ENCODE data around the gene DHRS7. TPM values are rescaled to one million over a fixed set of nuclear protein-coding genes. Genes with fewer than 3 reads are reported as not detected.

DHRS7 gene
- 139 TPM for total RNA-seq

GRCh38 chr14:60164712-60165546 is at the start of gene DHRS7:
DHRS7 (minus strand) TSS chr14:60165398; CDS start chr14:60165309, 89 bp downstream.
- H3K36me3 ChIP-seq (ENCODE audit: control insufficient read depth in 3 of 3, insufficient read depth in 3 of 3, low read length in 3 of 3): peaks cover 0 to 2% (median 0%) of the 10 kb centered on the region in 3 donors
- H3K4me1 ChIP-seq (ENCODE audit: control insufficient read depth in 3 of 3, insufficient read depth in 3 of 3, low read length in 3 of 3): peaks cover 20 to 40% (median 20%) of the 10 kb centered on the region in 3 donors
- H3K9ac ChIP-seq (ENCODE audit: low read depth in 1 of 3, low read length in 3 of 3): peak within 1 kb of the TSS; percentile 98 to 99 (median 99)
- H3K27ac ChIP-seq (ENCODE audit: low read depth, low read length): peak within 1 kb of the TSS; percentile 99
- peak within 1 kb of the TSS; percentile 96 to 98 (median 96) for H3K4me3 ChIP-seq (ENCODE audit: low read length in 3 of 3)
- no peaks in the 10 kb centered on the region for H3K9me3 ChIP-seq (ENCODE audit: control insufficient read depth in 3 of 3, low read length in 3 of 3)
- no peaks in the 10 kb centered on the region for H3K27me3 ChIP-seq (ENCODE audit: control insufficient read depth in 3 of 3, insufficient read depth in 3 of 3, low read length in 3 of 3)

GRCh38 chr14:60214415-60215126 is 49.4 kb upstream of the DHRS7 start:
- Histone ChIP-seq H3K9ac (ENCODE audit: low read depth in 1 of 3, low read length in 3 of 3) (no peak overlapping the region), H3K27ac (ENCODE audit: low read depth, low read length) (peak overlapping the region; percentile 3), H3K4me1 (ENCODE audit: control insufficient read depth in 3 of 3, insufficient read depth in 3 of 3, low read length in 3 of 3) (peaks cover 18 to 30% (median 25%) of the 10 kb centered on the region in 3 donors), H3K9me3 (ENCODE audit: control insufficient read depth in 3 of 3, low read length in 3 of 3) (no peaks in the 10 kb centered on the region), H3K36me3 (ENCODE audit: control insufficient read depth in 3 of 3, insufficient read depth in 3 of 3, low read length in 3 of 3) (no peaks in the 10 kb centered on the region), H3K4me3 (ENCODE audit: low read length in 3 of 3) (no peak overlapping the region), H3K27me3 (ENCODE audit: control insufficient read depth in 3 of 3, insufficient read depth in 3 of 3, low read length in 3 of 3) (no peaks in the 10 kb centered on the region)

- no peak overlapping the region for H3K27ac ChIP-seq (ENCODE audit: low read depth, low read length)
- H3K9ac ChIP-seq (ENCODE audit: low read depth in 1 of 3, low read length in 3 of 3): no peak overlapping the region
- H3K36me3 ChIP-seq (ENCODE audit: control insufficient read depth in 3 of 3, insufficient read depth in 3 of 3, low read length in 3 of 3): no peaks in the 10 kb centered on the region
- no peak overlapping the region for H3K4me3 ChIP-seq (ENCODE audit: low read length in 3 of 3)
- H3K27me3 ChIP-seq (ENCODE audit: control insufficient read depth in 3 of 3, insufficient read depth in 3 of 3, low read length in 3 of 3): no peaks in the 10 kb centered on the region
- peaks cover 18 to 30% (median 25%) of the 10 kb centered on the region in 3 donors for H3K4me1 ChIP-seq (ENCODE audit: control insufficient read depth in 3 of 3, insufficient read depth in 3 of 3, low read length in 3 of 3)
- H3K9me3 ChIP-seq (ENCODE audit: control insufficient read depth in 3 of 3, low read length in 3 of 3): no peaks in the 10 kb centered on the region
Measured at GRCh38 chr14:60214003-60214402, 48.8 kb upstream of the DHRS7 start.

GRCh38 chr14:60212503-60213371 is 47.5 kb upstream of the DHRS7 start:
- Histone ChIP-seq H3K4me1 (ENCODE audit: control insufficient read depth in 3 of 3, insufficient read depth in 3 of 3, low read length in 3 of 3) (peaks cover 12 to 24% (median 20%) of the 10 kb centered on the region in 3 donors), H3K9ac (ENCODE audit: low read depth in 1 of 3, low read length in 3 of 3) (no peak overlapping the region), H3K27me3 (ENCODE audit: control insufficient read depth in 3 of 3, insufficient read depth in 3 of 3, low read length in 3 of 3) (no peaks in the 10 kb centered on the region), H3K4me3 (ENCODE audit: low read length in 3 of 3) (no peak overlapping the region), H3K9me3 (ENCODE audit: control insufficient read depth in 3 of 3, low read length in 3 of 3) (no peaks in the 10 kb centered on the region), H3K36me3 (ENCODE audit: control insufficient read depth in 3 of 3, insufficient read depth in 3 of 3, low read length in 3 of 3) (no peaks in the 10 kb centered on the region), H3K27ac (ENCODE audit: low read depth, low read length) (no peak overlapping the region)

GRCh38 chr14:60211153-60211552 is 46.0 kb upstream of the DHRS7 start:
- H3K4me3 ChIP-seq (ENCODE audit: low read length in 3 of 3): no peak overlapping the region
- H3K36me3 ChIP-seq (ENCODE audit: control insufficient read depth in 3 of 3, insufficient read depth in 3 of 3, low read length in 3 of 3): no peaks in the 10 kb centered on the region
- no peaks in the 10 kb centered on the region for H3K27me3 ChIP-seq (ENCODE audit: control insufficient read depth in 3 of 3, insufficient read depth in 3 of 3, low read length in 3 of 3)
- H3K9ac ChIP-seq (ENCODE audit: low read depth in 1 of 3, low read length in 3 of 3): no peak overlapping the region
- H3K9me3 ChIP-seq (ENCODE audit: control insufficient read depth in 3 of 3, low read length in 3 of 3): no peaks in the 10 kb centered on the region
- H3K27ac ChIP-seq (ENCODE audit: low read depth, low read length): no peak overlapping the region
- peaks cover 5 to 15% (median 10%) of the 10 kb centered on the region in 3 donors for H3K4me1 ChIP-seq (ENCODE audit: control insufficient read depth in 3 of 3, insufficient read depth in 3 of 3, low read length in 3 of 3)

GRCh38 chr14:60210703-60211102 is 45.5 kb upstream of the DHRS7 start:
- H3K4me3 ChIP-seq (ENCODE audit: low read length in 3 of 3): no peak overlapping the region
- no peaks in the 10 kb centered on the region for H3K9me3 ChIP-seq (ENCODE audit: control insufficient read depth in 3 of 3, low read length in 3 of 3)
- H3K36me3 ChIP-seq (ENCODE audit: control insufficient read depth in 3 of 3, insufficient read depth in 3 of 3, low read length in 3 of 3): no peaks in the 10 kb centered on the region
- H3K9ac ChIP-seq (ENCODE audit: low read depth in 1 of 3, low read length in 3 of 3): no peak overlapping the region
- no peaks in the 10 kb centered on the region for H3K27me3 ChIP-seq (ENCODE audit: control insufficient read depth in 3 of 3, insufficient read depth in 3 of 3, low read length in 3 of 3)
- H3K27ac ChIP-seq (ENCODE audit: low read depth, low read length): no peak overlapping the region
- peaks cover 3 to 11% (median 6%) of the 10 kb centered on the region in 3 donors for H3K4me1 ChIP-seq (ENCODE audit: control insufficient read depth in 3 of 3, insufficient read depth in 3 of 3, low read length in 3 of 3)

GRCh38 chr14:60206837-60207533 is 41.8 kb upstream of the DHRS7 start:
- H3K4me3 ChIP-seq (ENCODE audit: low read length in 3 of 3): no peak overlapping the region
- peaks cover 9 to 12% (median 12%) of the 10 kb centered on the region in 3 donors for H3K4me1 ChIP-seq (ENCODE audit: control insufficient read depth in 3 of 3, insufficient read depth in 3 of 3, low read length in 3 of 3)
- no peaks in the 10 kb centered on the region for H3K36me3 ChIP-seq (ENCODE audit: control insufficient read depth in 3 of 3, insufficient read depth in 3 of 3, low read length in 3 of 3)
- H3K27me3 ChIP-seq (ENCODE audit: control insufficient read depth in 3 of 3, insufficient read depth in 3 of 3, low read length in 3 of 3): no peaks in the 10 kb centered on the region
- no peaks in the 10 kb centered on the region for H3K9me3 ChIP-seq (ENCODE audit: control insufficient read depth in 3 of 3, low read length in 3 of 3)
- no peak overlapping the region for H3K27ac ChIP-seq (ENCODE audit: low read depth, low read length)
- H3K9ac ChIP-seq (ENCODE audit: low read depth in 1 of 3, low read length in 3 of 3): no peak overlapping the region

GRCh38 chr14:60206249-60206670 is 41.1 kb upstream of the DHRS7 start:
- H3K27ac ChIP-seq (ENCODE audit: low read depth, low read length): no peak overlapping the region
- H3K36me3 ChIP-seq (ENCODE audit: control insufficient read depth in 3 of 3, insufficient read depth in 3 of 3, low read length in 3 of 3): no peaks in the 10 kb centered on the region
- no peak overlapping the region for H3K4me3 ChIP-seq (ENCODE audit: low read length in 3 of 3)
- H3K9me3 ChIP-seq (ENCODE audit: control insufficient read depth in 3 of 3, low read length in 3 of 3): no peaks in the 10 kb centered on the region
- H3K9ac ChIP-seq (ENCODE audit: low read depth in 1 of 3, low read length in 3 of 3): no peak overlapping the region
- peaks cover 9 to 12% (median 12%) of the 10 kb centered on the region in 3 donors for H3K4me1 ChIP-seq (ENCODE audit: control insufficient read depth in 3 of 3, insufficient read depth in 3 of 3, low read length in 3 of 3)
- H3K27me3 ChIP-seq (ENCODE audit: control insufficient read depth in 3 of 3, insufficient read depth in 3 of 3, low read length in 3 of 3): no peaks in the 10 kb centered on the region

All from skeletal muscle tissue (tissue), 4 donors.